Fibroblast of lung (primary cell): ENCODE data around the gene BBS9. TPM values are rescaled to one million over a fixed set of nuclear protein-coding genes. Genes with fewer than 3 reads are reported as not detected.

Experiments
- DNase-seq, 2 donors: peaks; one replicate each; pipeline versions ENCODE4 v3.0.0 to v3.0.0-alpha.2; 2010; ENCODE audit warnings: low read depth in 2 of 2
- H2AFZ ChIP-seq: 2 replicates; pipeline ENCODE4 v1.5.1; 2012; ENCODE audit warnings: low read length, control low read depth, inconsistent platforms
- H3K27ac ChIP-seq: 2 replicates; pipeline ENCODE4 v1.5.1; 2011; ENCODE audit warnings: low read length, control low read depth; ENCODE audit not compliant: insufficient read depth
- H3K27me3 ChIP-seq: 2 replicates; pipeline ENCODE4 v1.5.1; 2011; ENCODE audit warnings: mild to moderate bottlenecking, low read length; ENCODE audit not compliant: control insufficient read depth, insufficient read depth
- H3K36me3 ChIP-seq: 2 replicates; pipeline ENCODE4 v1.5.1; 2011; ENCODE audit warnings: low read length; ENCODE audit not compliant: control insufficient read depth, insufficient read depth
- H3K4me1 ChIP-seq: 2 replicates; pipeline ENCODE4 v1.5.1; 2011; ENCODE audit warnings: low read length; ENCODE audit not compliant: control insufficient read depth, insufficient read depth; ENCODE audit errors: extremely low read depth
- H3K4me2 ChIP-seq: 2 replicates; pipeline ENCODE4 v1.5.1; 2011; ENCODE audit warnings: low read length, control low read depth; ENCODE audit not compliant: insufficient read depth; ENCODE audit errors: extremely low read depth
- H3K4me3 ChIP-seq, 4 experiments: fragments of 200-600 bp in 1 of 4; sonication (generic) in 1 of 4; replicated peaks in 1 of 4; 2 replicates each; pipeline ENCODE4 v1.5.1; 2011 to 2016; ENCODE audit warnings: low read length in 4 of 4, low read depth in 3 of 4, mild to moderate bottlenecking in 3 of 4, control low read depth in 2 of 4, inconsistent platforms in 1 of 4, mixed read lengths in 1 of 4; ENCODE audit not compliant: insufficient read depth in 1 of 4; ENCODE audit errors: control extremely low read depth in 1 of 4
- H3K79me2 ChIP-seq: 2 replicates; pipeline ENCODE4 v1.5.1; 2012; ENCODE audit warnings: mild to moderate bottlenecking, low read length, inconsistent platforms; ENCODE audit not compliant: control insufficient read depth, insufficient read depth
- H3K9ac ChIP-seq: 2 replicates; pipeline ENCODE4 v1.5.1; 2011; ENCODE audit warnings: mild to moderate bottlenecking, low read length, control low read depth; ENCODE audit not compliant: insufficient read depth
- H3K9me3 ChIP-seq: 2 replicates; pipeline ENCODE4 v1.5.1; 2012; ENCODE audit warnings: low read depth, low read length; ENCODE audit not compliant: control insufficient read depth, insufficient read depth
- H4K20me1 ChIP-seq: 2 replicates; pipeline ENCODE4 v1.5.1; 2011; ENCODE audit warnings: low read length; ENCODE audit not compliant: control insufficient read depth, insufficient read depth; ENCODE audit errors: extremely low read depth
- EZH2 ChIP-seq: IDR thresholded peaks from 2 replicates; pipeline ENCODE4 v1.5.1; 2012; ENCODE audit warnings: low read length, control low read depth, mild to moderate bottlenecking; ENCODE audit errors: missing control alignments
- polyA plus RNA-seq, 2 donors: library from polyadenylated mRNA; depleted of rRNA in 1 of 2; stranded (reverse) in 1 of 2; unstranded in 1 of 2; fragments of >200 nt; gene quantifications; 2 replicates each; pipeline ENCODE4 v1.2.1, GENCODE V29; 2011 to 2012; ENCODE audit warnings: missing spikeins in 1 of 2
- total RNA-seq: library from RNA; depleted of rRNA; stranded (reverse); fragments of >200 nt; gene quantifications from 2 replicates; pipeline ENCODE4 v1.2.1, GENCODE V29; 2014
- TF ChIP-seq, protein P1 (sequence below), 2 donors: IDR thresholded peaks in 1 of 2; conservative IDR thresholded peaks in 1 of 2; 1 replicate in 1 of 2; 2 replicates in 1 of 2; pipeline ENCODE4 v1.5.1; 2011 to 2012; ENCODE audit warnings: low read length in 2 of 2, control low read depth in 1 of 2, inconsistent platforms in 1 of 2, low read depth in 1 of 2, mild to moderate bottlenecking in 1 of 2

BBS9 gene
- total and polyA plus RNA-seq, 2 donors (not counting 1 experiment from before 2014, with no cell fraction given) = 19.1 to 26.9 TPM

DNA sequence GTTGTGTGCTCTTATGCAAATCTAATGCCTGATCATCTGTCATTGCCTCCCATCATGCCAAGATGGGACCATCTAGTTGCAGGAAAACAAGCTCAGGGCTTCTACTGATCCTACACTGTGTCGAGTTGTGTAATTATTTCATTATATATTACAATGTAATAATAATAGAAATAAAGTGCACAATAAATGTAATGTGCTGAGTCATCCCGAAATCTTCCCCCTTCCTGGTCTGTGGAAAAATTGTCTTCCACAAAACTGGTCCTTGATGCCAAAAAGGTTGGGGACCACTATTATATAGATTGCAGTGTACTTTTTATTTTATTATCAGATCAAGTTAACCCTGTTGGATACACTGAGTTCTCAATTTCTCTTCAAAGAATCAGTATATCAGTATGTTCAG is 50.2 kb downstream of the BBS9 start:
- no peak for DNase-seq
- H3K9ac ChIP-seq = no peak overlapping the region
- no peak overlapping the region for H3K4me2 ChIP-seq
- no peaks in the 10 kb centered on the region for H3K27me3 ChIP-seq
- TF ChIP-seq EZH2 = no peak
- TF ChIP-seq, protein P1, sequence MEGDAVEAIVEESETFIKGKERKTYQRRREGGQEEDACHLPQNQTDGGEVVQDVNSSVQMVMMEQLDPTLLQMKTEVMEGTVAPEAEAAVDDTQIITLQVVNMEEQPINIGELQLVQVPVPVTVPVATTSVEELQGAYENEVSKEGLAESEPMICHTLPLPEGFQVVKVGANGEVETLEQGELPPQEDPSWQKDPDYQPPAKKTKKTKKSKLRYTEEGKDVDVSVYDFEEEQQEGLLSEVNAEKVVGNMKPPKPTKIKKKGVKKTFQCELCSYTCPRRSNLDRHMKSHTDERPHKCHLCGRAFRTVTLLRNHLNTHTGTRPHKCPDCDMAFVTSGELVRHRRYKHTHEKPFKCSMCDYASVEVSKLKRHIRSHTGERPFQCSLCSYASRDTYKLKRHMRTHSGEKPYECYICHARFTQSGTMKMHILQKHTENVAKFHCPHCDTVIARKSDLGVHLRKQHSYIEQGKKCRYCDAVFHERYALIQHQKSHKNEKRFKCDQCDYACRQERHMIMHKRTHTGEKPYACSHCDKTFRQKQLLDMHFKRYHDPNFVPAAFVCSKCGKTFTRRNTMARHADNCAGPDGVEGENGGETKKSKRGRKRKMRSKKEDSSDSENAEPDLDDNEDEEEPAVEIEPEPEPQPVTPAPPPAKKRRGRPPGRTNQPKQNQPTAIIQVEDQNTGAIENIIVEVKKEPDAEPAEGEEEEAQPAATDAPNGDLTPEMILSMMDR (conservative IDR thresholded peaks at IDR 0.05 in 1 of 2, IDR thresholded peaks at IDR 0.05 in 1 of 2; ENCODE audit: low read depth in 1 of 2, low read length in 2 of 2) = no peak
- no peaks in the 10 kb centered on the region for H3K4me1 ChIP-seq
- no peak overlapping the region for H3K4me3 ChIP-seq
- no peak overlapping the region for H3K27ac ChIP-seq
- H3K9me3 ChIP-seq = no peaks in the 10 kb centered on the region
- no peaks in the 10 kb centered on the region for H4K20me1 ChIP-seq
- H3K79me2 ChIP-seq = no peaks in the 10 kb centered on the region
- H3K36me3 ChIP-seq = no peaks in the 10 kb centered on the region
- H2AFZ ChIP-seq = no peak overlapping the region

DNA sequence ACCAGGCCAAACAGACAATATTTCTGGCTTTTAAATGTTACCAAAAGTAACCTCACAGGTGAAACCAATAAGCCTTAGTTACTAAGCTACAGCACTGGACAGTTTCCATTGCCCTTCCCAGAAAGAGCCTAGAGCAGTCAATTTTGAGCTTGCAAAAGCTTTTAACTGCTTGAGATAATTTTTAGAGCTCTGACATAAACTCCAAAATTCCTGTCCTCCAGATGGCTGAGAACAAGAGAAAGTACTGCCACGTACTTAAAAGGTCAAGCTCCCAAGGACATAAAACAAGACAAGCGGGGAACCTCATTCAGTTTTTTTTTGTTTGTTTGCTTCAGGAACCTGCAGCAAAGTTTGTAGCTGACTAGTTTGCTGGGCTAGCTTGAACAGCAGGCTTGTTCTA is 54.1 kb downstream of the BBS9 start:
- H3K36me3 ChIP-seq = no peaks in the 10 kb centered on the region
- H3K9ac ChIP-seq = no peak overlapping the region
- H2AFZ ChIP-seq = no peak overlapping the region
- H4K20me1 ChIP-seq = no peaks in the 10 kb centered on the region
- H3K9me3 ChIP-seq = no peaks in the 10 kb centered on the region
- H3K4me2 ChIP-seq = no peak overlapping the region
- no peak overlapping the region for H3K4me3 ChIP-seq
- H3K4me1 ChIP-seq = no peaks in the 10 kb centered on the region
- H3K27me3 ChIP-seq = no peaks in the 10 kb centered on the region
- no peaks in the 10 kb centered on the region for H3K79me2 ChIP-seq
- DNase-seq = no peak
- TF ChIP-seq EZH2 = no peak
- TF ChIP-seq, protein P1 (conservative IDR thresholded peaks at IDR 0.05 in 1 of 2, IDR thresholded peaks at IDR 0.05 in 1 of 2; ENCODE audit: low read depth in 1 of 2, low read length in 2 of 2) = no peak
- H3K27ac ChIP-seq = no peak overlapping the region

DNA sequence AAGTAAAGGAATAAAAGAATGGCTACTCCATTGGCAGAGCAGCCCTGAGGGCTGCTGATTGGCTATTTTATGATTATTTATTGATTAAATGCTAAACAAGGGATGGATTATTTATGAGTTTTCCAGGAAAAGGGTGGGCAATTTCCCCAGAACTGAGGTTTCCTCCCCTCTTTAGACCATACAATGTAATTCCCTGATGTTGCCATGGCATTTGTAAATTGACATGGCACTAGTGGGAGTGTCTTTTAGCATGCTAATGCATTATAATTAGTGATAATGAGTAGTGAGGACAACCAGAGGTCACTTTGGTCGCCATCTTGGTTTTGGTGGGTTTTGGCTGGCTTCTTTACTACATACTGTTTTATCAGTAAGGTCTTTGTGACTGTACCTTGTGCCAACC is 55.5 kb downstream of the BBS9 start:
- TF ChIP-seq, protein P1 (conservative IDR thresholded peaks at IDR 0.05 in 1 of 2, IDR thresholded peaks at IDR 0.05 in 1 of 2; ENCODE audit: low read depth in 1 of 2, low read length in 2 of 2) = no peak
- no peak for TF ChIP-seq EZH2
- Histone ChIP-seq H3K9ac (no peak overlapping the region), H3K9me3 (no peaks in the 10 kb centered on the region)

More for the DNA sequence above, 55.5 kb downstream of the BBS9 start:
- H3K36me3 ChIP-seq = no peaks in the 10 kb centered on the region
- H3K4me1 ChIP-seq = no peaks in the 10 kb centered on the region
- no peaks in the 10 kb centered on the region for H3K79me2 ChIP-seq
- no peak overlapping the region for H3K27ac ChIP-seq
- H3K4me2 ChIP-seq = no peak overlapping the region
- H2AFZ ChIP-seq = no peak overlapping the region
- DNase-seq = no peak
- no peak overlapping the region for H3K4me3 ChIP-seq
- H3K27me3 ChIP-seq = no peaks in the 10 kb centered on the region
- no peaks in the 10 kb centered on the region for H4K20me1 ChIP-seq
